GM19023 (cell line): Measurements from ENCODE around the gene CIAO2A.
"Not testable (repeated sequence)": the region's sequence is repeated elsewhere in the genome, so short reads cannot be mapped to it uniquely, and the experiment has no call there.

Experiments
- ATAC-seq: cut with Tn5 transposase; IDR thresholded peaks from one replicate; pipeline ENCODE4 v1.9.1; 2021; ENCODE audit warnings: mild to moderate bottlenecking, moderate library complexity; ENCODE audit not compliant: unreplicated experiment

Gene CIAO2A

GRCh38 chr15:64072812-64073211 lies 20.8 kb downstream of the CIAO2A start:
- no peak for ATAC-seq

- no peak for ATAC-seq
Observed at GRCh38 chr15:64071931-64072765, 21.5 kb downstream of the CIAO2A start.

GRCh38 chr15:64070965-64071851 lies 22.4 kb downstream of the CIAO2A start:
- ATAC-seq = no peak

- no peak for ATAC-seq
Observed at GRCh38 chr15:64070106-64070505, 23.5 kb downstream of the CIAO2A start.

GRCh38 chr15:64068133-64068532 lies 25.5 kb downstream of the CIAO2A start:
- no peak for ATAC-seq

GRCh38 chr15:64067564-64068030 lies 26.0 kb downstream of the CIAO2A start:
- no peak for ATAC-seq

GRCh38 chr15:64066451-64066850 lies 27.2 kb downstream of the CIAO2A start:
- no peak for ATAC-seq

- ATAC-seq = no peak
Observed at GRCh38 chr15:64060716-64061115, 32.9 kb downstream of the CIAO2A start.

- not testable (repeated sequence) for ATAC-seq
Observed at GRCh38 chr15:64059104-64059503, 34.5 kb downstream of the CIAO2A start.

GRCh38 chr15:64058279-64058678 lies 35.4 kb downstream of the CIAO2A start:
- no peak for ATAC-seq

GRCh38 chr15:64053674-64054073 lies 40.0 kb downstream of the CIAO2A start:
- not testable (repeated sequence) for ATAC-seq

GRCh38 chr15:64052925-64053491 lies 40.6 kb downstream of the CIAO2A start:
- no peak for ATAC-seq

- no peak for ATAC-seq
Observed at GRCh38 chr15:64051407-64052259, 42.0 kb downstream of the CIAO2A start.

GRCh38 chr15:64051093-64051402 lies 42.6 kb downstream of the CIAO2A start:
- no peak for ATAC-seq

GRCh38 chr15:64050281-64051092 lies 43.2 kb downstream of the CIAO2A start:
- ATAC-seq = no peak

GRCh38 chr15:64048781-64049460 lies 44.7 kb downstream of the CIAO2A start:
- no peak for ATAC-seq

- ATAC-seq = peak; percentile 46
Observed at GRCh38 chr15:64046421-64047153, 47.1 kb downstream of the CIAO2A start, which contains the start of gene DAPK2. DAPK2 (minus strand) TSS chr15:64046485; CDS start chr15:64040261, 6,224 bp downstream.

- ATAC-seq = peak; percentile 26
Observed at GRCh38 chr15:64045774-64046420, 47.7 kb downstream of the CIAO2A start.
